Sigmoid colon (tissue), 7 donors: ENCODE results near the gene CNTNAP5. TPM values are rescaled to one million over a fixed set of nuclear protein-coding genes. Genes with fewer than 3 reads are reported as not detected.

Source experiments
- DNase-seq: peaks from one replicate; pipeline ENCODE4 v3.0.0-alpha.2; 2019
- H3K27ac ChIP-seq, 4 donors: fragments of 200-600 bp; sonication (generic); one replicate each; pipeline ENCODE4 v1.5.1; 2016 to 2019; ENCODE audit warnings: mild to moderate bottlenecking in 1 of 4
- H3K27me3 ChIP-seq, 3 donors: fragments of 200-600 bp; sonication (generic); one replicate each; pipeline ENCODE4 v1.5.1; 2019; ENCODE audit warnings: mild to moderate bottlenecking in 1 of 3
- H3K36me3 ChIP-seq, 4 donors: fragments of 200-600 bp; sonication (generic); one replicate each; pipeline ENCODE4 v1.5.1; 2016 to 2019
- H3K4me1 ChIP-seq, 4 donors: fragments of 200-600 bp; sonication (generic); one replicate each; pipeline ENCODE4 v1.5.1; 2017 to 2019
- H3K4me3 ChIP-seq, 4 donors: fragments of 200-600 bp; sonication (generic); one replicate each; pipeline ENCODE4 v1.5.1; 2017 to 2019; ENCODE audit warnings: mild to moderate bottlenecking in 2 of 4, moderate library complexity in 1 of 4
- H3K9me3 ChIP-seq, 4 donors: fragments of 200-600 bp in 3 of 4; sonication (generic) in 3 of 4; one replicate each; pipeline versions ENCODE4 v1.5.1 to v1.6.1; 2013 to 2019
- EP300 ChIP-seq, 4 donors: sonication (generic); formaldehyde crosslinking; IDR thresholded peaks; one replicate each; pipeline ENCODE4 v1.6.1; 2017; ENCODE audit warnings: antibody characterized with exemption in 4 of 4
- POLR2A ChIP-seq, 2 donors: fragments of 450-650 bp; IDR thresholded peaks; one replicate each; pipeline ENCODE4 v1.6.1; 2016; ENCODE audit warnings: antibody characterized with exemption in 2 of 2, mild to moderate bottlenecking in 2 of 2, moderate library complexity in 2 of 2
- POLR2AphosphoS5 ChIP-seq, 4 donors: sonication (generic); formaldehyde crosslinking; IDR thresholded peaks; one replicate each; pipeline ENCODE4 v1.6.1; 2017; ENCODE audit warnings: antibody characterized with exemption in 4 of 4
- WGBS, 2 donors: extraction: QIAGEN DNeasy Blood & Tissue Kit; methylation state at CpG; one replicate each; pipeline ENCODE4 v1.1.7; 2013; 5-methylcytosine and 5-hydroxymethylcytosine counted together
- intact Hi-C: fragments of 100-400 bp; cut with DNase I; formaldehyde crosslinking; loops from one replicate; pipeline ENCODE4 v1.15.1; 2023
- polyA plus RNA-seq, 3 donors: library from polyadenylated mRNA; stranded (reverse); fragments of 200-250 nt; gene quantifications; one replicate each; pipeline ENCODE4 v1.2.3, GENCODE V29; 2013
- total RNA-seq, 4 donors: library from RNA; depleted of rRNA; stranded (reverse); fragments of >200 nt; gene quantifications; one replicate each; pipeline ENCODE4 v1.1.0, GENCODE V29; 2016
- TF ChIP-seq, protein P1 (sequence below), 4 experiments: fragments of 450-650 bp in 3 of 4; fragments of 200-600 bp in 1 of 4; IDR thresholded peaks; one replicate each; pipeline ENCODE4 v1.5.1; 2016 to 2019; ENCODE audit warnings: antibody characterized with exemption in 4 of 4, mild to moderate bottlenecking in 3 of 4, moderate library complexity in 2 of 4
- donor health status: healthy with polysubstance abuse.
- donor health status: Bipolar disorder and iron deficiency.
- donor health status: healthy.

Gene CNTNAP5
- total and polyA plus RNA-seq, 7 donors = 0.74 to 4.5 (median 1.5) TPM; not detected in 2

DNA sequence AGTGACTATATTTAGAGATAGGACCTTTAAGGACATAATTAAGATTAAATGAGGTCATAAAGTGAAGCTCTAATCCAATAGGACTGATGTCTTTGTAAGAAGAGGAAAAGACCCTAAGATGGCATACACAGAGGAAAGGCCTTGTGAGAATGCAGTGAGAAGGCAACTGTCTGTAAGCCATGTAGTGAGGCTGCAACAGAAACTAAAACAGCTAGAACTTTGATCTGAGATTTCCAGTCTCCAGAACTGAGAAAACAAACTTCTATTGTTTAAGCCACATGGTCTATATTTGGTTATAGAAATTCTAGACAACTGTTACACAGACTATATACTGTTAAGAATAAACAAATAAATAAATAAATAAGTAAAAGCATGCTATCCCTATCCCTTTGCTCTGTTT, 276.8 kb downstream of the CNTNAP5 start:
- TF ChIP-seq, protein P1, sequence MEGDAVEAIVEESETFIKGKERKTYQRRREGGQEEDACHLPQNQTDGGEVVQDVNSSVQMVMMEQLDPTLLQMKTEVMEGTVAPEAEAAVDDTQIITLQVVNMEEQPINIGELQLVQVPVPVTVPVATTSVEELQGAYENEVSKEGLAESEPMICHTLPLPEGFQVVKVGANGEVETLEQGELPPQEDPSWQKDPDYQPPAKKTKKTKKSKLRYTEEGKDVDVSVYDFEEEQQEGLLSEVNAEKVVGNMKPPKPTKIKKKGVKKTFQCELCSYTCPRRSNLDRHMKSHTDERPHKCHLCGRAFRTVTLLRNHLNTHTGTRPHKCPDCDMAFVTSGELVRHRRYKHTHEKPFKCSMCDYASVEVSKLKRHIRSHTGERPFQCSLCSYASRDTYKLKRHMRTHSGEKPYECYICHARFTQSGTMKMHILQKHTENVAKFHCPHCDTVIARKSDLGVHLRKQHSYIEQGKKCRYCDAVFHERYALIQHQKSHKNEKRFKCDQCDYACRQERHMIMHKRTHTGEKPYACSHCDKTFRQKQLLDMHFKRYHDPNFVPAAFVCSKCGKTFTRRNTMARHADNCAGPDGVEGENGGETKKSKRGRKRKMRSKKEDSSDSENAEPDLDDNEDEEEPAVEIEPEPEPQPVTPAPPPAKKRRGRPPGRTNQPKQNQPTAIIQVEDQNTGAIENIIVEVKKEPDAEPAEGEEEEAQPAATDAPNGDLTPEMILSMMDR (IDR thresholded peaks at IDR 0.05) = no peak
- TF ChIP-seq POLR2AphosphoS5 (IDR thresholded peaks at IDR 0.05) = no peak
- TF ChIP-seq POLR2A (IDR thresholded peaks at IDR 0.05) = no peak
- no peak for TF ChIP-seq EP300 (IDR thresholded peaks at IDR 0.05)
- H3K4me3 ChIP-seq = no peak overlapping the region
- DNase-seq = no peak
- H3K27ac ChIP-seq = no peak overlapping the region
- no peaks in the 10 kb centered on the region for H3K4me1 ChIP-seq
- no peaks in the 10 kb centered on the region for H3K36me3 ChIP-seq
- no peaks in the 10 kb centered on the region for H3K27me3 ChIP-seq
- H3K9me3 ChIP-seq = no peaks in the 10 kb centered on the region
- intact Hi-C loops = no loop called here

DNA sequence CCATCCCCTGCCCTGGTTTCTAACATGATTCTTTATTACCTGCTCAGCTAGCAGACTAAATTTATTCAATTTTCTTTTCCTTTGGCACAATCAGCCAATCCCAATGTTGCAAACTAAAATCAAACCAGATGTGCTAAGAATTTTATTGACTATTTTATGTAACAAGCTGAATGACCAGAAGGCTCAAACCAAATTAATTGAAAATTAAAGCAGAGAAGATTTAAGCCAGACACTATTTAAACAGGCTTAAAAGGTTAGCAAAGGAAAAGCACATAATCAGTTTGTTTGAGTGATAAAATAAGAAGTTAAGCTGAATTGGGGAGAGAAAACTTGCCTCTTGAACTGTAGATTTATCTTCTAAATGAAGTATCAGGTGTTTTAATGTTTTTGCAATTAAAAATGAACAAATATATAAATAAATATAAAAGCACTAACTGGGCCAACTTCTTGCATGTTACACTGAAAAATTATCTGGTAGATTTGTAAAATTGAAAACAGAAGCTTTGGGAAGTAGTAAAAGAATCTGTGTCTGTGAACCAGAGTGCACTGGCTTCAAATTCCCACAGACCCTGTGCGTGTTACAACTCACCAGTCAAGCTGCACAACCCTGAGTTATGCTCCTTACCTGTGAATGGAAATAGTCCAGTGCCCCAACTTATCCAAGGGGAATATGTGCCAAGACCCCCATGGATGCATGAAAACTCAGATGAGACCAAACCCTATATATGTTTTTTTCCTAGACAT, 283.4 kb downstream of the CNTNAP5 start:
- Histone ChIP-seq H3K4me3 (no peak overlapping the region), H3K27ac (no peak overlapping the region), H3K9me3 (no peaks in the 10 kb centered on the region), H3K27me3 (no peaks in the 10 kb centered on the region), H3K4me1 (no peaks in the 10 kb centered on the region), H3K36me3 (no peaks in the 10 kb centered on the region)
- TF ChIP-seq, protein P1 (IDR thresholded peaks at IDR 0.05) = no peak
- TF ChIP-seq POLR2A (IDR thresholded peaks at IDR 0.05) = no peak
- no peak for DNase-seq
- WGBS, 2 donors = 62 to 75% methylated on average over 1 of the region's 1 CpG
- intact Hi-C loops = loop anchor here (2.0 kb wide), 1 partner anchor 54 kb away; no protein-coding TSS in a partner anchor

DNA sequence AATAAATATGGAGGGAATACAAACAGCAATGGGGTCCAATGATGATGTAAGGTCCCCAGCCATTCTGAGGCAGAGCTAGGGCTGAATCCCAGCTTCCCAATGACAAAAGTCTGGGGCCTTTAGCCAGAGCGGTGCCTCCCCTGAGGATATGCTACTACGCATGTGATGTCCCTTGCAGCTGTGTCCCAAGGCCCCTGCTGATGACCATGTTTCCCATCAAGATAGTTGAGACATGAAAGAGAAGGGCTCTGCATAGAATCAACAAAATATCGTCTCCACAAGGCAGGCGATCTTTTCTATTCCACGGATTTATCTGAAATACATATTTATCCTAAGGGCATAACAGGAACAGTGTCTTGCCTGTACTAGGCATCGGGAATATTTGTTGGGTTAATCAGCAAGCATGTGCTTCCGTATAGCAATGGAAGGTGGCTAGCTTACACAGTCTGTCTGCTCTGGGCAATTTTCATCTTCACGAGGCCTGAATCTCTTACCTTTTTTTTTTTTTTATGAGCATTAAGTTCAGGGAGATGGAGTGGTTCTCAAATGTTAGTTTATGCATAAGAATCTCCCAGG, 284.6 kb downstream of the CNTNAP5 start:
- no peaks in the 10 kb centered on the region for H3K9me3 ChIP-seq
- 88 to 93% methylated on average over 8 of the region's 8 CpGs for WGBS, 2 donors
- H3K4me3 ChIP-seq = no peak overlapping the region
- intact Hi-C loops = loop anchor here (2.0 kb wide), 1 partner anchor 55 kb away; no protein-coding TSS in a partner anchor
- no peaks in the 10 kb centered on the region for H3K36me3 ChIP-seq
- H3K27me3 ChIP-seq = no peaks in the 10 kb centered on the region
- TF ChIP-seq POLR2AphosphoS5 (IDR thresholded peaks at IDR 0.05) = no peak
- TF ChIP-seq EP300 (IDR thresholded peaks at IDR 0.05) = no peak
- TF ChIP-seq, protein P1 (IDR thresholded peaks at IDR 0.05) = no peak
- TF ChIP-seq POLR2A (IDR thresholded peaks at IDR 0.05) = no peak
- H3K27ac ChIP-seq = no peak overlapping the region
- DNase-seq = no peak
- no peaks in the 10 kb centered on the region for H3K4me1 ChIP-seq

DNA sequence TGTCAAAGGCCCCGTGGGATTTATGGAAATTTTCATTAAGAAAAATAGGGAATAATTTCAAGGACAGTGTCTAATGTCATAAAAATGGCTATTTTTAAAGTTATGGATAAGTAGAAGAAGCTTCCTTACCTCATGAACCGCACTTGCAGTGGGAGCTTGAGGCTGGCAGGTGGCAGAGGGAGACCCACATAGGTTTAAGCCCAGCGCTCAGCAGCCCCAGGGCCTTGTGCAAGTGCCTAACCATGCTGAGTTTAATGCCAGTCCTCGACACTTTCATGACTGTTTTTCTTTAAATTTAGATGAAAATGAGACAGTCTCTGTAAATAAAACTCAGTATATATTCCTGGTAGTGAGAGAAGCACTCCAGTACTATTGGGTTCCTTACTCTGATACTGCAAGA, 285.6 kb downstream of the CNTNAP5 start:
- Histone ChIP-seq H3K36me3 (no peaks in the 10 kb centered on the region), H3K4me1 (peaks cover 0 to 5% (median under 1%) of the 10 kb centered on the region in 4 donors), H3K27ac (no peak overlapping the region), H3K4me3 (no peak overlapping the region), H3K9me3 (no peaks in the 10 kb centered on the region), H3K27me3 (no peaks in the 10 kb centered on the region)
- no peak for DNase-seq
- intact Hi-C loops = no loop called here
- 74 to 81% methylated on average over 4 of the region's 4 CpGs for WGBS, 2 donors
- TF ChIP-seq EP300 (IDR thresholded peaks at IDR 0.05) = no peak
- TF ChIP-seq, protein P1 (IDR thresholded peaks at IDR 0.05) = no peak
- no peak for TF ChIP-seq POLR2A (IDR thresholded peaks at IDR 0.05)
- TF ChIP-seq POLR2AphosphoS5 (IDR thresholded peaks at IDR 0.05) = no peak
